Colonic mucosa (tissue), 4 donors: ENCODE measurements around the gene NUP62. TPM values are rescaled to one million over a fixed set of nuclear protein-coding genes. Genes with fewer than 3 reads are reported as not detected.

ENCODE experiments used
- DNase-seq: peaks from one replicate; pipeline ENCODE4 v3.0.0-alpha.2; 2020
- H3K27ac ChIP-seq: fragments of 200-600 bp; one replicate; pipeline ENCODE4 v1.8.0; 2021
- H3K27me3 ChIP-seq: fragments of 200-600 bp; one replicate; pipeline ENCODE4 v1.8.0; 2021
- H3K36me3 ChIP-seq: fragments of 200-600 bp; one replicate; pipeline ENCODE4 v1.8.0; 2021
- H3K4me1 ChIP-seq: fragments of 200-600 bp; one replicate; pipeline ENCODE4 v1.8.0; 2021; ENCODE audit warnings: mild to moderate bottlenecking
- H3K4me3 ChIP-seq: fragments of 200-600 bp; one replicate; pipeline ENCODE4 v1.8.0; 2021
- H3K9ac ChIP-seq, 2 donors: one replicate each; pipeline ENCODE4 v1.7.0; 2013; ENCODE audit warnings: control low read depth in 2 of 2, low read depth in 2 of 2, low read length in 2 of 2
- H3K9me3 ChIP-seq: fragments of 200-600 bp; one replicate; pipeline ENCODE4 v1.8.0; 2021
- intact Hi-C: fragments of 100-400 bp; cut with DNase I; formaldehyde crosslinking; loops from one replicate; pipeline ENCODE4 v1.14.1; 2022
- total RNA-seq, 2 donors: library from RNA; stranded (reverse); fragmentation: NEBNext Ultra II Directional in 1 of 2; extraction: Animal tissue kit (Norgen Biotek cat#: 25700) in 1 of 2; gene quantifications; one replicate each; pipeline ENCODE4 v1.2.1, GENCODE V29; 2021
- TF ChIP-seq, protein P1 (sequence below): fragments of 200-600 bp; IDR thresholded peaks from one replicate; pipeline ENCODE4 v1.8.0; 2022; ENCODE audit warnings: antibody characterized with exemption, mild to moderate bottlenecking
- donor health status: healthy.
- donor health status: DM: no; HTN: no; CAD: no.
- donor health status: DM: no; HTN: no; CAD: no.

The NUP62 gene
- total RNA-seq, 2 donors from 2014 or later: 34.8 to 59.8 TPM

DNA sequence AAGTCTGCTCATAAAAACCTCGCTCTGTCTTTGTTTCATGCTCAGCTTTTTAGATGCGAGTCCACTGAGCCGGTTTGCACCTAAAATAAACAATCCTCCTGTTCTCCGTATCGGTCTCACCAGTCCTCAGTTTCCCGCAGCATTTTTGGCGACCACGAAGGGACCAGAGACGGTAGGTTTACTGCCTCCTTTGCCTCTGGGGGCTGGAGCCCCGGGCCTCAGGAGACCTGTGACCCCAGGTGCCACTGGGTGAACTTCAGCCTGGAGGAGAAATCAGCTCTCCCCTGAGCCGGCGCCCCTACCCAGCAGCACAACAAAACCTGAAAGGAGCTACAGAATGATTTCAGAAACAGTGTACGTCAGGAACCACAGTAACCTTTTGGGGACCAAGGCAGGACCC is 23.6 kb upstream of the NUP62 start:
- Histone ChIP-seq H3K27me3 (no peaks in the 10 kb centered on the region), H3K36me3 (no peaks in the 10 kb centered on the region), H3K9ac (no peak overlapping the region), H3K4me1 (peaks cover 18% of the 10 kb centered on the region), H3K4me3 (no peak overlapping the region), H3K27ac (no peak overlapping the region), H3K9me3 (no peaks in the 10 kb centered on the region)
- TF ChIP-seq, protein P1, sequence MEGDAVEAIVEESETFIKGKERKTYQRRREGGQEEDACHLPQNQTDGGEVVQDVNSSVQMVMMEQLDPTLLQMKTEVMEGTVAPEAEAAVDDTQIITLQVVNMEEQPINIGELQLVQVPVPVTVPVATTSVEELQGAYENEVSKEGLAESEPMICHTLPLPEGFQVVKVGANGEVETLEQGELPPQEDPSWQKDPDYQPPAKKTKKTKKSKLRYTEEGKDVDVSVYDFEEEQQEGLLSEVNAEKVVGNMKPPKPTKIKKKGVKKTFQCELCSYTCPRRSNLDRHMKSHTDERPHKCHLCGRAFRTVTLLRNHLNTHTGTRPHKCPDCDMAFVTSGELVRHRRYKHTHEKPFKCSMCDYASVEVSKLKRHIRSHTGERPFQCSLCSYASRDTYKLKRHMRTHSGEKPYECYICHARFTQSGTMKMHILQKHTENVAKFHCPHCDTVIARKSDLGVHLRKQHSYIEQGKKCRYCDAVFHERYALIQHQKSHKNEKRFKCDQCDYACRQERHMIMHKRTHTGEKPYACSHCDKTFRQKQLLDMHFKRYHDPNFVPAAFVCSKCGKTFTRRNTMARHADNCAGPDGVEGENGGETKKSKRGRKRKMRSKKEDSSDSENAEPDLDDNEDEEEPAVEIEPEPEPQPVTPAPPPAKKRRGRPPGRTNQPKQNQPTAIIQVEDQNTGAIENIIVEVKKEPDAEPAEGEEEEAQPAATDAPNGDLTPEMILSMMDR: no peak
- intact Hi-C loops: no loop called here
- no peak for DNase-seq

GRCh38 chr19:49952479-49952836 is 23.2 kb upstream of the NUP62 start:
- H3K4me1 ChIP-seq: peaks cover 18% of the 10 kb centered on the region
- no peak overlapping the region for H3K27ac ChIP-seq

GRCh38 chr19:49951806-49952478 is 22.6 kb upstream of the NUP62 start:
- intact Hi-C loops: no loop called here
- no peak for DNase-seq
- no peaks in the 10 kb centered on the region for H3K27me3 ChIP-seq

More at GRCh38 chr19:49952479-49952836, 23.2 kb upstream of the NUP62 start:
- H3K9me3 ChIP-seq: no peaks in the 10 kb centered on the region
- no peak overlapping the region for H3K4me3 ChIP-seq
- DNase-seq: no peak
- H3K27me3 ChIP-seq: no peaks in the 10 kb centered on the region
- no peaks in the 10 kb centered on the region for H3K36me3 ChIP-seq
- no peak overlapping the region for H3K9ac ChIP-seq
- TF ChIP-seq, protein P1: no peak
- intact Hi-C loops: no loop called here

GRCh38 chr19:49950956-49951526 is 21.7 kb upstream of the NUP62 start:
- TF ChIP-seq, protein P1: no peak
- H3K4me3 ChIP-seq: no peak overlapping the region
- DNase-seq: no peak
- intact Hi-C loops: no loop called here
- no peak overlapping the region for H3K27ac ChIP-seq
- H3K9ac ChIP-seq: no peak overlapping the region
- H3K9me3 ChIP-seq: no peaks in the 10 kb centered on the region
- H3K4me1 ChIP-seq: peaks cover 13% of the 10 kb centered on the region
- no peaks in the 10 kb centered on the region for H3K36me3 ChIP-seq
- no peaks in the 10 kb centered on the region for H3K27me3 ChIP-seq

More at GRCh38 chr19:49951806-49952478, 22.6 kb upstream of the NUP62 start:
- no peak overlapping the region for H3K9ac ChIP-seq
- TF ChIP-seq, protein P1: no peak
- no peaks in the 10 kb centered on the region for H3K36me3 ChIP-seq
- no peak overlapping the region for H3K27ac ChIP-seq
- H3K4me1 ChIP-seq: peaks cover 18% of the 10 kb centered on the region
- H3K9me3 ChIP-seq: no peaks in the 10 kb centered on the region
- no peak overlapping the region for H3K4me3 ChIP-seq

- TF ChIP-seq, protein P1: no peak
- H3K4me3 ChIP-seq: no peak overlapping the region
- H3K27ac ChIP-seq: no peak overlapping the region
- no peaks in the 10 kb centered on the region for H3K27me3 ChIP-seq
- peaks cover 10% of the 10 kb centered on the region for H3K4me1 ChIP-seq
- H3K36me3 ChIP-seq: no peaks in the 10 kb centered on the region
- intact Hi-C loops: no loop called here
- H3K9me3 ChIP-seq: no peaks in the 10 kb centered on the region
- DNase-seq: no peak
- H3K9ac ChIP-seq: no peak overlapping the region
These were observed 21.3 kb upstream of the NUP62 start for GRCh38 chr19:49950590-49950948.
